Measurements from ENCODE around the gene CDADC1.

CDADC1 gene

GRCh38 chr13:49311816-49312215 is 64.1 kb downstream of the CDADC1 start:
- no peak for DNase-seq
- no peak overlapping the region for H3K4me3 Mint-ChIP-seq
- peaks cover 50% of the 10 kb centered on the region for H3K4me1 Mint-ChIP-seq
- peaks cover 4% of the 10 kb centered on the region for H3K27me3 Mint-ChIP-seq (ENCODE audit: low read depth, poor library complexity)
- H3K36me3 Mint-ChIP-seq (ENCODE audit: low read depth) = peaks cover 8% of the 10 kb centered on the region
- no peak overlapping the region for H3K27ac Mint-ChIP-seq
- no peaks in the 10 kb centered on the region for H3K9me3 Mint-ChIP-seq
- no peak for TF ChIP-seq CTCF (IDR thresholded peaks at IDR 0.05)

DNA sequence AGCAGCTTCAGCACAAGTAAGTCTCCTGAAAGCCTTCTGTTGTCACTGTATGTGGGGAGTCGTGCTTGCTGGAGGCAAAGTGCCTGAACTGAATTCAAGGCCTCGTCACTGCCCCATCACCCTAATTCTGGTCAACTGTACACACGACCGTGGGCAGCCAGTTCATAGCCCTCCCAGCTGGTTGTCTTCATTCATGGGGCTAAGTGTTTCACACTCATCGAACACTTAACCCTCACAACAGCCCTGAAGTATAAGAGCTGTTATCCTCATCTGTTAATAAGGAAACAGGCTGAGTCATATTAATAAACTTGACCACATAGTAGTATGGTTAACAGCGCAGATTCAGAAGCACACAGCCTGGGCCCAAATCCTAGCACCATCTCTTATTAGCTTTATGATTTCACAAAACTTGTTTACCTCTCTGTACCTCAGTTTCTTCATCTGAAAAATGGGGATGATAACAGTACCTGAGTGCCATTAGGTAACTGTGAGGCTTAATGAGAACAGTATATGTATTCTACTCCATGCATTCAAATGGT is 66.7 kb downstream of the CDADC1 start:
- peaks cover 33% of the 10 kb centered on the region for H3K4me1 Mint-ChIP-seq
- peaks cover 4% of the 10 kb centered on the region for H3K27me3 Mint-ChIP-seq (ENCODE audit: low read depth, poor library complexity)
- no peak for DNase-seq
- no peaks in the 10 kb centered on the region for H3K9me3 Mint-ChIP-seq
- no peak for TF ChIP-seq CTCF (IDR thresholded peaks at IDR 0.05)
- no peak overlapping the region for H3K27ac Mint-ChIP-seq
- no peak overlapping the region for H3K4me3 Mint-ChIP-seq
- peaks cover 17% of the 10 kb centered on the region for H3K36me3 Mint-ChIP-seq (ENCODE audit: low read depth)

DNA sequence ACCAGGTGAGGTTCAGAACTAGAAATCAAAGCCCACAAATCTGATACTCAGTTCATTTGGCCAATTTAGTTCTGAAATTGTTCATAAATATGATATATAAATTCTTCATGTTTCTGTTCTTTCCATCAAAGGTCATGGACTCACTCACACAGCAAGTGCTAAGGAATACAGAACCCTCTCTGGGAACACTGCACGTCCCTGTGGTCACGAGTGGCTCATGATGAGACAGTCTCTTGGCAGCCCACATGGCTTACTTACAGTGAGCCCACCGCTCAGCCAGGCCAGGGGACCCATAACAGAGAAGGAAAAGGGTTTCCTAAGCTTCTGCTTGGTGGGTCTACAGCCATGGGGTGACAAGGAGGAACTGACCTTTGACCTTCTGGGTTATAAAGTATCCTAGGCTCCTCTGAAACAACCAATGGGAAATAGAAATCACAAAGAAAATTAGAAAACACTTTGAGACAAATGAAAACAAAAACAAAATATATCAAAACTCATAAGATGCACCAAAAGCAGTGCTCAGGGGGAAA is 67.4 kb downstream of the CDADC1 start:
- no peak overlapping the region for H3K27ac Mint-ChIP-seq
- peaks cover 4% of the 10 kb centered on the region for H3K27me3 Mint-ChIP-seq (ENCODE audit: low read depth, poor library complexity)
- peaks cover 33% of the 10 kb centered on the region for H3K4me1 Mint-ChIP-seq
- no peak for TF ChIP-seq CTCF (IDR thresholded peaks at IDR 0.05)
- DNase-seq = no peak
- H3K36me3 Mint-ChIP-seq (ENCODE audit: low read depth) = peaks cover 13% of the 10 kb centered on the region
- H3K4me3 Mint-ChIP-seq = no peak overlapping the region
- H3K9me3 Mint-ChIP-seq = no peaks in the 10 kb centered on the region

GRCh38 chr13:49315756-49316482 is 68.2 kb downstream of the CDADC1 start:
- no peaks in the 10 kb centered on the region for H3K9me3 Mint-ChIP-seq
- peaks cover 4% of the 10 kb centered on the region for H3K27me3 Mint-ChIP-seq (ENCODE audit: low read depth, poor library complexity)
- DNase-seq = no peak
- H3K4me1 Mint-ChIP-seq = peaks cover 35% of the 10 kb centered on the region
- peaks cover 12% of the 10 kb centered on the region for H3K36me3 Mint-ChIP-seq (ENCODE audit: low read depth)
- no peak overlapping the region for H3K4me3 Mint-ChIP-seq
- no peak overlapping the region for H3K27ac Mint-ChIP-seq
- no peak for TF ChIP-seq CTCF (IDR thresholded peaks at IDR 0.05)

DNA sequence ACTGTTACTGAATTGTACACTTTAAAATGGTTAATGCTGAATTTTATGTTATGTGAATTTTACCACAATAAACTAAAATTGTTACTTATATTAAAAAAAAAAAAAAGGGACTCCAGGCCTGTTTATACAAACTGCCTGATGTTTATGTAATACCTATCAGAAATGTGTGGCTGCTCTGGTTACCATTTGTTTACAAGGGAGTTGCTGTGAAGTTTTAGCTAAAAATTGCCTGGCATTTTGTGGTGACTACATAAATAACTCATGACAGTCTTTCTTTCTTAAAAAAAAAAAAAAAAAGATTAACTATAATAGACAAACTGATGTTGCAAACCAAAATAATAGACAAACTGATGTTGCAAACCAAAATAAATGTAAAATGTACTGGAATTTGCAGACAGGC is 71.8 kb downstream of the CDADC1 start:
- H3K4me3 Mint-ChIP-seq = no peak overlapping the region
- H3K9me3 Mint-ChIP-seq = no peaks in the 10 kb centered on the region
- peaks cover 12% of the 10 kb centered on the region for H3K36me3 Mint-ChIP-seq (ENCODE audit: low read depth)
- H3K27me3 Mint-ChIP-seq (ENCODE audit: low read depth, poor library complexity) = peaks cover 12% of the 10 kb centered on the region
- H3K27ac Mint-ChIP-seq = no peak overlapping the region
- TF ChIP-seq CTCF (IDR thresholded peaks at IDR 0.05) = no peak
- DNase-seq = no peak
- peaks cover 15% of the 10 kb centered on the region for H3K4me1 Mint-ChIP-seq

DNA sequence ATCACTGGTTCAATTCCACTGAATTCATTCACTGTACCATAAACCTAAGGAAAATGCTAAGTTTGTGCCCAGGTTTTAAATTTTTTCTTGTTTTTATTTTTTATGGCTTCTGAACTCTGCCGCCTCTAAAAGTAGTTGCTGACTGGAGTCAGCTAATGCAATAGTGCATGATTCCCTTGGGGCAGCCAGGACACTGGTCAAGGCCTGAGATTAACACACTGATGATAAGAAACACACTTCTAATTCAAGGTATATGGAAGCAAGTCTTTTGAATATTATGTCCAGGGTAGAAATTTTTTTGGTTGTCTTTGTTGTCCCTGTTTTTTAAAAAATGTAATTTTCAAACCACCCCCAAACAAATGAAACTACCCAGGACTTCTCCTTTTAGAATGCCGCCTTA is 72.2 kb downstream of the CDADC1 start:
- Mint-ChIP-seq H3K4me3 (no peak overlapping the region), H3K4me1 (peaks cover 15% of the 10 kb centered on the region), H3K9me3 (no peaks in the 10 kb centered on the region), H3K27ac (no peak overlapping the region), H3K36me3 (ENCODE audit: low read depth) (peaks cover 12% of the 10 kb centered on the region), H3K27me3 (ENCODE audit: low read depth, poor library complexity) (peaks cover 12% of the 10 kb centered on the region)
- no peak for DNase-seq
- TF ChIP-seq CTCF (IDR thresholded peaks at IDR 0.05) = no peak

Measured in nephron progenitor cell (in vitro differentiated cells).